H1 (cell line): ENCODE data around the gene ACADVL.
A peak's percentile ranks its signal among the peaks of the same experiment; 100 is the strongest.

Source experiments
- ASH2L ChIP-seq: fragments of 200-600, 300-600 bp; sonication (generic); IDR thresholded peaks from one replicate; pipeline ENCODE4 v1.7.1; 2017; ENCODE audit warnings: low read length
- BRCA1 ChIP-seq: IDR thresholded peaks from 2 replicates; pipeline ENCODE4 v1.6.1; 2012; ENCODE audit warnings: low read depth, low read length, improper control_type of control experiment
- CHD2 ChIP-seq: IDR thresholded peaks from 2 replicates; pipeline ENCODE4 v1.6.1; 2012; ENCODE audit warnings: low read length, improper control_type of control experiment
- PHF8 ChIP-seq: fragments of 200-600 bp; sonication (generic); conservative IDR thresholded peaks from 2 replicates; pipeline ENCODE4 v1.7.1; 2012; ENCODE audit warnings: low read depth, mild to moderate bottlenecking, inconsistent platforms, low read length, moderate library complexity
- POLR2A ChIP-seq, 2 experiments: IDR thresholded peaks; 1 replicate in 1 of 2; 2 replicates in 1 of 2; pipeline ENCODE4 v1.6.1; 2011; ENCODE audit warnings: low read depth in 2 of 2, low read length in 2 of 2, mild to moderate bottlenecking in 2 of 2; ENCODE audit errors: control extremely low read depth in 1 of 2
- SIN3A ChIP-seq, 2 experiments: IDR thresholded peaks in 1 of 2; conservative IDR thresholded peaks in 1 of 2; 2 replicates each; pipeline ENCODE4 v1.6.1; 2011 to 2012; ENCODE audit warnings: low read length in 2 of 2, improper control_type of control experiment in 1 of 2, low read depth in 1 of 2, mild to moderate bottlenecking in 1 of 2
- SP1 ChIP-seq: IDR thresholded peaks from 2 replicates; pipeline ENCODE4 v1.6.1; 2011; ENCODE audit warnings: low read depth, low read length
- ZNF274 ChIP-seq: IDR thresholded peaks from 2 replicates; pipeline ENCODE4 v1.7.0; 2012; ENCODE audit warnings: low read length, borderline replicate concordance; ENCODE audit errors: extremely low read depth
- TF ChIP-seq, protein P1 (sequence below), 3 experiments: IDR thresholded peaks; 1 replicate in 2 of 3; 2 replicates in 1 of 3; pipeline versions ENCODE4 v1.5.1 to v1.6.1; 2011; ENCODE audit warnings: low read length in 3 of 3, mild to moderate bottlenecking in 3 of 3, inconsistent platforms in 2 of 3, low read depth in 1 of 3, moderate library complexity in 1 of 3; ENCODE audit not compliant: insufficient read depth in 1 of 3; ENCODE audit errors: control extremely low read depth in 1 of 3
- TF ChIP-seq, protein P2 (sequence below): IDR thresholded peaks from 2 replicates; pipeline ENCODE4 v1.6.1; 2011; ENCODE audit warnings: low read depth, mild to moderate bottlenecking, low read length; ENCODE audit not compliant: insufficient read depth

- TF ChIP-seq POLR2A (IDR thresholded peaks at IDR 0.05; ENCODE audit: control extremely low read depth in 1 of 2, low read depth in 2 of 2, low read length in 2 of 2) (peak in 1 of 2 experiments; percentile 70; a peak in 1 of 3 replicates), SP1 (no peak), ZNF274 (no peak), CHD2 (peak; percentile 79), SIN3A (conservative IDR thresholded peaks at IDR 0.05 in 1 of 2, IDR thresholded peaks at IDR 0.05 in 1 of 2; ENCODE audit: low read depth in 1 of 2, low read length in 2 of 2) (0 out of 4 replicates have a peak, but pooled peaks of 1 of the 2 experiments have one; percentile 27), PHF8 (peak; percentile 11; the same call in 1 of the 2 replicates), BRCA1 (no peak), ASH2L (no peak)
- TF ChIP-seq, protein P1, sequence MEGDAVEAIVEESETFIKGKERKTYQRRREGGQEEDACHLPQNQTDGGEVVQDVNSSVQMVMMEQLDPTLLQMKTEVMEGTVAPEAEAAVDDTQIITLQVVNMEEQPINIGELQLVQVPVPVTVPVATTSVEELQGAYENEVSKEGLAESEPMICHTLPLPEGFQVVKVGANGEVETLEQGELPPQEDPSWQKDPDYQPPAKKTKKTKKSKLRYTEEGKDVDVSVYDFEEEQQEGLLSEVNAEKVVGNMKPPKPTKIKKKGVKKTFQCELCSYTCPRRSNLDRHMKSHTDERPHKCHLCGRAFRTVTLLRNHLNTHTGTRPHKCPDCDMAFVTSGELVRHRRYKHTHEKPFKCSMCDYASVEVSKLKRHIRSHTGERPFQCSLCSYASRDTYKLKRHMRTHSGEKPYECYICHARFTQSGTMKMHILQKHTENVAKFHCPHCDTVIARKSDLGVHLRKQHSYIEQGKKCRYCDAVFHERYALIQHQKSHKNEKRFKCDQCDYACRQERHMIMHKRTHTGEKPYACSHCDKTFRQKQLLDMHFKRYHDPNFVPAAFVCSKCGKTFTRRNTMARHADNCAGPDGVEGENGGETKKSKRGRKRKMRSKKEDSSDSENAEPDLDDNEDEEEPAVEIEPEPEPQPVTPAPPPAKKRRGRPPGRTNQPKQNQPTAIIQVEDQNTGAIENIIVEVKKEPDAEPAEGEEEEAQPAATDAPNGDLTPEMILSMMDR (IDR thresholded peaks at IDR 0.05; ENCODE audit: control extremely low read depth in 1 of 3, insufficient read depth in 1 of 3, low read depth in 1 of 3, low read length in 3 of 3) = no peak
- TF ChIP-seq, protein P2, sequence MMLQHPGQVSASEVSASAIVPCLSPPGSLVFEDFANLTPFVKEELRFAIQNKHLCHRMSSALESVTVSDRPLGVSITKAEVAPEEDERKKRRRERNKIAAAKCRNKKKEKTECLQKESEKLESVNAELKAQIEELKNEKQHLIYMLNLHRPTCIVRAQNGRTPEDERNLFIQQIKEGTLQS = no peak
Measured at GRCh38 chr17:7241783-7242716, 22.3 kb downstream of the ACADVL start, which contains the start of gene GABARAP.
